Caco-2 (cell line): ENCODE measurements around the gene BARX1. TPM values are rescaled to one million over a fixed set of nuclear protein-coding genes. Genes with fewer than 3 reads are reported as not detected.

Experiments
- BruUV-seq: library from RNA; stranded (reverse); fragments of 400-500 nt; replicated peaks from 2 replicates; lab custom pipeline; 2021; lab: Mats Ljungman, UMichigan
- CTCF ChIA-PET: fragments of 300-600 bp; sonication (Branson Sonifier 250); formaldehyde crosslinking; loops from one replicate; lab custom pipeline; 2022; ENCODE audit warnings: antibody characterized with exemption; lab: Charles Lee
- POLR2A ChIA-PET: fragments of 300-600 bp; sonication (Branson Sonifier 250); formaldehyde crosslinking; loops from one replicate; lab custom pipeline; 2022; ENCODE audit warnings: antibody characterized with exemption; lab: Charles Lee
- DNase-seq, 2 experiments: peaks; one replicate each; pipeline versions ENCODE4 v3.0.0 to v3.0.0-alpha.2; 2020 to 2022
- H3K27me3 ChIP-seq: replicated peaks from 2 replicates; pipeline ENCODE4 v1.6.0; 2011; ENCODE audit warnings: low read length; ENCODE audit not compliant: control insufficient read depth, insufficient read depth
- H3K36me3 ChIP-seq: 2 replicates; pipeline ENCODE4 v1.5.1; 2011; ENCODE audit warnings: low read length; ENCODE audit not compliant: control insufficient read depth, insufficient read depth
- H3K4me1 ChIP-seq: fragments of 250-450 bp; sonication (Bioruptor Pico); 2 replicates; pipeline ENCODE4 v1.5.1; 2020; ENCODE audit warnings: mild to moderate bottlenecking
- H3K4me3 ChIP-seq: 2 replicates; pipeline ENCODE4 v1.5.1; 2011; ENCODE audit warnings: low read depth, mild to moderate bottlenecking, control low read depth, low read length
- H3K9me3 ChIP-seq: fragments of 250-450 bp; sonication (Bioruptor Pico); 2 replicates; pipeline ENCODE4 v1.5.1; 2020; ENCODE audit warnings: mild to moderate bottlenecking, moderate library complexity
- H3K27ac Mint-ChIP-seq: one replicate; pipeline ENCODE4 v1.8.0; 2022; ENCODE audit warnings: mixed read lengths; ENCODE audit not compliant: unreplicated experiment
- H3K27me3 Mint-ChIP-seq: one replicate; pipeline ENCODE4 v1.8.0; 2022; ENCODE audit warnings: mixed read lengths; ENCODE audit not compliant: insufficient read depth, unreplicated experiment
- H3K36me3 Mint-ChIP-seq: one replicate; pipeline ENCODE4 v1.8.0; 2022; ENCODE audit warnings: mild to moderate bottlenecking, mixed read lengths; ENCODE audit not compliant: insufficient read depth, unreplicated experiment
- H3K4me1 Mint-ChIP-seq: one replicate; pipeline ENCODE4 v1.8.0; 2022; ENCODE audit warnings: low read depth, mixed read lengths; ENCODE audit not compliant: unreplicated experiment
- H3K4me3 Mint-ChIP-seq: one replicate; pipeline ENCODE4 v1.8.0; 2022; ENCODE audit warnings: mild to moderate bottlenecking, moderate library complexity, mixed read lengths; ENCODE audit not compliant: unreplicated experiment
- H3K9me3 Mint-ChIP-seq: one replicate; pipeline ENCODE4 v1.8.0; 2022; ENCODE audit warnings: mixed read lengths; ENCODE audit not compliant: unreplicated experiment
- intact Hi-C: fragments of 100-400 bp; cut with micrococcal nuclease; formaldehyde crosslinking; loops from one replicate; pipeline ENCODE4 v1.10.0; 2022; ENCODE audit not compliant: unreplicated experiment
- total RNA-seq: library from RNA; stranded (reverse); gene quantifications from 2 replicates; pipeline ENCODE4 v1.2.3, GENCODE V29; 2022
- TF ChIP-seq, protein P1 (sequence below), 2 experiments: fragments of 200-600 bp in 1 of 2; IDR thresholded peaks; 1 replicate in 1 of 2; 2 replicates in 1 of 2; pipeline versions ENCODE4 v1.5.1 to v1.8.0; 2011 to 2022; ENCODE audit warnings: antibody characterized with exemption in 1 of 2, control low read depth in 1 of 2, inconsistent platforms in 1 of 2, low read depth in 1 of 2, low read length in 1 of 2, mild to moderate bottlenecking in 1 of 2, moderate library complexity in 1 of 2; ENCODE audit not compliant: insufficient read depth in 1 of 2, severe bottlenecking in 1 of 2, unreplicated experiment in 1 of 2

BARX1 gene
- total RNA-seq, 1 experiment from 2014 or later: not detected

DNA sequence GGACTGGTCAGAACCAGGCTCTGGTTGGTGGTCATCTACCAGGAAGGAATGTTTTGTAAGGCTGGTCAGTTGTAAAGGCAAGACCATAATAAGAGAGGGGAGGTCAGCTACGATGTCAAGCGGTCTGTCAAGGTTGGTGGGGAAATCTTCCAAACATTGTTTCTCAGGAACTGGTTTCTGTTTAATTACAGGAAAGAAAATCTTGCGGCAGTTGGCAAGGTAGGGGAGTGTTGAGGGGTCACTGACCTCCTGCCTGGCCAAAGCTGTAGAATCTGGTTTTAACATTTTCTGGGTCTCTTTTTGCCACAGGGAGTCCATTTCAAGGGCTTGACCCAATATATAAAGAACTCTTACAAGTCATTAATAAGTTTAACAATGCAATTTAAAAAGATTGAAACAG, 39.0 kb upstream of the BARX1 start:
- Mint-ChIP-seq H3K4me1 (no peaks in the 10 kb centered on the region), H3K4me3 (no peak overlapping the region), H3K36me3 (no peaks in the 10 kb centered on the region), H3K27ac (no peak overlapping the region), H3K27me3 (peaks cover 4% of the 10 kb centered on the region), H3K9me3 (peaks cover 8% of the 10 kb centered on the region)
- no TSS peak for BruUV-seq
- intact Hi-C loops: no loop called here
- TF ChIP-seq, protein P1, sequence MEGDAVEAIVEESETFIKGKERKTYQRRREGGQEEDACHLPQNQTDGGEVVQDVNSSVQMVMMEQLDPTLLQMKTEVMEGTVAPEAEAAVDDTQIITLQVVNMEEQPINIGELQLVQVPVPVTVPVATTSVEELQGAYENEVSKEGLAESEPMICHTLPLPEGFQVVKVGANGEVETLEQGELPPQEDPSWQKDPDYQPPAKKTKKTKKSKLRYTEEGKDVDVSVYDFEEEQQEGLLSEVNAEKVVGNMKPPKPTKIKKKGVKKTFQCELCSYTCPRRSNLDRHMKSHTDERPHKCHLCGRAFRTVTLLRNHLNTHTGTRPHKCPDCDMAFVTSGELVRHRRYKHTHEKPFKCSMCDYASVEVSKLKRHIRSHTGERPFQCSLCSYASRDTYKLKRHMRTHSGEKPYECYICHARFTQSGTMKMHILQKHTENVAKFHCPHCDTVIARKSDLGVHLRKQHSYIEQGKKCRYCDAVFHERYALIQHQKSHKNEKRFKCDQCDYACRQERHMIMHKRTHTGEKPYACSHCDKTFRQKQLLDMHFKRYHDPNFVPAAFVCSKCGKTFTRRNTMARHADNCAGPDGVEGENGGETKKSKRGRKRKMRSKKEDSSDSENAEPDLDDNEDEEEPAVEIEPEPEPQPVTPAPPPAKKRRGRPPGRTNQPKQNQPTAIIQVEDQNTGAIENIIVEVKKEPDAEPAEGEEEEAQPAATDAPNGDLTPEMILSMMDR (IDR thresholded peaks at IDR 0.05; ENCODE audit: insufficient read depth in 1 of 2, low read depth in 1 of 2, low read length in 1 of 2, severe bottlenecking in 1 of 2, unreplicated experiment in 1 of 2): no peak
- no peak for DNase-seq
- Histone ChIP-seq H3K36me3 (no peaks in the 10 kb centered on the region), H3K9me3 (no peaks in the 10 kb centered on the region), H3K4me1 (no peaks in the 10 kb centered on the region), H3K4me3 (no peak overlapping the region), H3K27me3 (no peaks in the 10 kb centered on the region)
- CTCF ChIA-PET: no interaction called here
- POLR2A ChIA-PET: no interaction called here

DNA sequence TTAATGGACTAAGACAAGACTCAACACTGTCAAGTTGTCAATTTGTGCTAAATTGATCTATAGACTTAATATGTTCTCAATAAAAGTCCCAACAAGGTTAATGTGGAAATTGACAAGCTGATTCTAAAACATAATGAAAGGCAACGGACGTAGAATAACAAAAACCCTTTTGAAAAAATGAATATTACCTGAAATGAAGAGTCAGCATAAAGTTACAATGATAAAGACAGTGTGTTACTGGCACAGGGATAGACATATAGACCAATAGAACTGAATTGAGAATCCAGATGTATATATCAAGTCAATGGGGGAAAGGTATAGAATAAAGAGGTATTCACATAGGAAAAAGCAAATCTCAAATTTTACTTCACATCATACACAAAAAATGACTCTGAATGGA, 37.7 kb upstream of the BARX1 start:
- Histone ChIP-seq H3K4me1 (no peaks in the 10 kb centered on the region), H3K9me3 (no peaks in the 10 kb centered on the region), H3K36me3 (no peaks in the 10 kb centered on the region), H3K27me3 (no peaks in the 10 kb centered on the region), H3K4me3 (no peak overlapping the region)
- intact Hi-C loops: no loop called here
- Mint-ChIP-seq H3K36me3 (no peaks in the 10 kb centered on the region), H3K4me3 (no peak overlapping the region), H3K27me3 (peaks cover 4% of the 10 kb centered on the region), H3K27ac (no peak overlapping the region), H3K4me1 (no peaks in the 10 kb centered on the region), H3K9me3 (peaks cover 8% of the 10 kb centered on the region)
- CTCF ChIA-PET: no interaction called here
- POLR2A ChIA-PET: no interaction called here
- BruUV-seq: no TSS peak
- TF ChIP-seq, protein P1 (IDR thresholded peaks at IDR 0.05; ENCODE audit: insufficient read depth in 1 of 2, low read depth in 1 of 2, low read length in 1 of 2, severe bottlenecking in 1 of 2, unreplicated experiment in 1 of 2): no peak
- DNase-seq: no peak

DNA sequence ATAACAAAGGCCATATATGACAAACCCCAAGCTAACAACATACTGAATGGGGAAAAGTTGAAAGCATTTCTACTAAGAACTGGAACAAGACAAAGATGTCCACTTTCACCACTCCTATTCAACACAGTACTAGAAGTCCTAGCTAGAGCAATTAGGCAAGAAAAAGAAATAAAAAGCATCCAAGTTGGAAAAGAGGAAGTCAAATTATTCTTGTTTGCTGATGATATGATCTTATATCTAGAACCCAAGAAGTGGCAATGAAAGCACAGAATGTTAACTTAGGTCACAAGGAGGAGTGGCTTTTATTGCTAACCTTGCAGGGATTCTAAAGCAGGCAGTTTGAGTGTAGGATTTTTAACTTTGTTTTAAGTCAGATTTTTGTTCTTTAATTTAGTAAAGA, 35.3 kb upstream of the BARX1 start:
- Mint-ChIP-seq H3K4me3 (no peak overlapping the region), H3K27ac (no peak overlapping the region), H3K27me3 (peaks cover 4% of the 10 kb centered on the region), H3K4me1 (no peaks in the 10 kb centered on the region), H3K9me3 (peaks cover 22% of the 10 kb centered on the region), H3K36me3 (no peaks in the 10 kb centered on the region)
- BruUV-seq: no TSS peak
- ChIA-PET CTCF (no interaction called here), POLR2A (no interaction called here)
- no peaks in the 10 kb centered on the region for H3K27me3 ChIP-seq
- TF ChIP-seq, protein P1 (IDR thresholded peaks at IDR 0.05; ENCODE audit: insufficient read depth in 1 of 2, low read depth in 1 of 2, low read length in 1 of 2, severe bottlenecking in 1 of 2, unreplicated experiment in 1 of 2): no peak
- H3K4me3 ChIP-seq: no peak overlapping the region
- DNase-seq: no peak
- no peaks in the 10 kb centered on the region for H3K9me3 ChIP-seq
- intact Hi-C loops: no loop called here
- H3K4me1 ChIP-seq: no peaks in the 10 kb centered on the region
- H3K36me3 ChIP-seq: no peaks in the 10 kb centered on the region
